HFF-Myc (cell line): ENCODE measurements around the gene TF.

Experiments used
- DNase-seq: peaks from one replicate; pipeline ENCODE4 v3.0.0-alpha.2; 2011; ENCODE audit warnings: low read depth; ENCODE audit errors: extremely low read depth
- H3K4me3 ChIP-seq: replicated peaks from 2 replicates; pipeline ENCODE4 v1.5.1; 2011; ENCODE audit warnings: low read depth, mild to moderate bottlenecking, control low read depth, low read length
- TF ChIP-seq, protein P1 (sequence below): IDR thresholded peaks from 2 replicates; pipeline ENCODE4 v1.5.1; 2012; ENCODE audit warnings: mild to moderate bottlenecking, low read depth, low read length, control low read depth; ENCODE audit errors: missing control alignments

Gene TF

DNA sequence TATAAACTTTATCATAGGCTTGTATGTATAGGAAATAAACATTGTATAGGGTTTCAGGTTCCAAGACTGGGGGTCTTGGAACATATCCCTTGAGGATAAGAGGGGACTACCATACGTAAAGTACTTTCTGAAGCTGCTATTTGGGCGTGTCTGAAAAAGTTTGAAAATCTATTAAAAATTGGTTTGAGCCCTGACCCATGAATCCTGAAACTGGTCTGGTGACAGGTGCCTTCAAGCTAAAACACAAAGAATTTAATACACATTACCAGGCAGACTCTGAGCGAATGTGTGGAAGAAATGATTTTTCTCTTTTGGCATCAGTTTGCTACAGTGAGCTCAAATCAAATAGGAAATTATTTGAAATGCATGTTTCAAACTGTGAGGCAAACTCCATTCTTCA lies 16.3 kb downstream of the TF start:
- H3K4me3 ChIP-seq, result no peak overlapping the region
- TF ChIP-seq, protein P1, sequence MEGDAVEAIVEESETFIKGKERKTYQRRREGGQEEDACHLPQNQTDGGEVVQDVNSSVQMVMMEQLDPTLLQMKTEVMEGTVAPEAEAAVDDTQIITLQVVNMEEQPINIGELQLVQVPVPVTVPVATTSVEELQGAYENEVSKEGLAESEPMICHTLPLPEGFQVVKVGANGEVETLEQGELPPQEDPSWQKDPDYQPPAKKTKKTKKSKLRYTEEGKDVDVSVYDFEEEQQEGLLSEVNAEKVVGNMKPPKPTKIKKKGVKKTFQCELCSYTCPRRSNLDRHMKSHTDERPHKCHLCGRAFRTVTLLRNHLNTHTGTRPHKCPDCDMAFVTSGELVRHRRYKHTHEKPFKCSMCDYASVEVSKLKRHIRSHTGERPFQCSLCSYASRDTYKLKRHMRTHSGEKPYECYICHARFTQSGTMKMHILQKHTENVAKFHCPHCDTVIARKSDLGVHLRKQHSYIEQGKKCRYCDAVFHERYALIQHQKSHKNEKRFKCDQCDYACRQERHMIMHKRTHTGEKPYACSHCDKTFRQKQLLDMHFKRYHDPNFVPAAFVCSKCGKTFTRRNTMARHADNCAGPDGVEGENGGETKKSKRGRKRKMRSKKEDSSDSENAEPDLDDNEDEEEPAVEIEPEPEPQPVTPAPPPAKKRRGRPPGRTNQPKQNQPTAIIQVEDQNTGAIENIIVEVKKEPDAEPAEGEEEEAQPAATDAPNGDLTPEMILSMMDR, result no peak
- DNase-seq, result no peak

DNA sequence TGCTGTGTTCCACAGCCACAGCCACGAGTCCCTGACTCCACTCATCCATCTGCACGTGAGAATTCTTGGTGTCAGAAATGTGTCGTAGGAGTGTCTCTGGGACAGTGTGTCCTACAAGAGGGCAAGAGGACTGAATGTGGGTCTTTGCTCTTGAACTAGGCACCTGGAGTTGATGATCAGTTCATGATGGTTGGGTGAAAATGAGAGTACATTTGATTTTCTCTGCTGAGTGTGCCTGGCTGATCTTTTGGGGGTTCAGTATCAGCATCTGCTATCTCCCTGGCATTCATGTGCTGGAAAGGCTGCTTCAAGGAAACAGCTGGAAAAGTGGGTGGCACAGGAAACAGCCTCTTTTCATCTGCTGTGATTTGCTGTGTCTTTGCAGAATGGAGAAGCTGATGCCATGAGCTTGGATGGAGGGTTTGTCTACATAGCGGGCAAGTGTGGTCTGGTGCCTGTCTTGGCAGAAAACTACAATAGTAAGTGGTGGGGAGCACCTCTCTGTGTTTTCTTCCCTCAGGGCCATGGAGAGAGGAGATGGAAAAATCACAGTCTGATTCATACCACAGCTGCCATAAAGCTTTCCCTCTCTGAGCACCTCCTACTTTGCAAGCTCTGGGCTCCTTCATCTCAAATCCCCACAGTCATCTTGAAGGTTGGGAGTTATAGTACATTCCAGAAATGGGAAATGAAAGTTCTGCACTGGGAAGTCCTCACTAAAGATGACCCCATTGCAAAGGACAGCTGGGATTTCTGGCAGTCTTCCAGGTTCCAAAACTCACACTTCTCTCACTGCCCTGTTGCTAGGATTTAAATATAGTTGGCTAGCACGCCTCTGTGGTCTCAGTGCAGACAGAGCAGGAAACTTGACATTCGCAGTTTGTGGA lies 17.8 kb downstream of the TF start:
- DNase-seq, result no peak
- no peak overlapping the region for H3K4me3 ChIP-seq
- TF ChIP-seq, protein P1, result no peak

DNA sequence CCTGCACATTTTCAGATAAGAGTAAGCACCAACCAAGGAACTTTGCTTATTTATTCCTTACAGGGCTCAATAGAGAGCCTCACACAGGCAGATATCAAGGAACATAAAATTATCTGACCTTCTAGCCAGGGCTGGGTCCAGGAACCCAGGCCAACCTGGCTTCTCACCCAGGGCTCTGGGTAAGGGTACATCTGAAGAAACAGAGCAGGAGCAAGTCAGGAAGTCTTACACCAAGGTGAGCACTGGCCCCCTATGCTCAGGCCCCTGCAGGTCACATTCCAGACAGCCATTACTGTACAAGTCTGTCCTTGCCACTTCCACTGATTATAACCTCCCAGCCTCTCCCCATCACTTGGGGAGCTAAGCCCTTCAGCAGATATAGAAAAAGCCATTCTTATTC lies 19.1 kb downstream of the TF start:
- TF ChIP-seq, protein P1, result no peak
- no peak overlapping the region for H3K4me3 ChIP-seq
- DNase-seq, result no peak

DNA sequence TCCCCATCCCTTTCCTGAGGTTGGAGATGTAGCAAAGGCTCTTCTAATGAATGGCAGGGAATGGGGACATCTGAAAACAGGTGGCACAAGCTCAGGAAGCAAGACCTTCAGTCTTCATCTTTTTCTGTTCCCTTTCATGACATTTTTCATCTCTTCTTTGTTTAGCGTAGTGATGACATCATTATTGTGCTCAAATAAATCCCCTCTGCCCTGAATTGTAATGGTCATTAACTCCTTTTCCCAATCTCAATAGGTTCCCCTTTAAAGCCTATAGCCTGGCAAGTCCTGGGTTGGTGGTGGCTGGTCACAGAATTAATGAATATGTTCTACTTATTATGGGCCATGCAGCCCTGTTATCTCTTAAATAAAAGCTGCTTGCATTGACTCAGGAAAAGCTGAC lies 21.4 kb downstream of the TF start:
- TF ChIP-seq, protein P1, result no peak
- H3K4me3 ChIP-seq, result no peak overlapping the region
- DNase-seq, result no peak

DNA sequence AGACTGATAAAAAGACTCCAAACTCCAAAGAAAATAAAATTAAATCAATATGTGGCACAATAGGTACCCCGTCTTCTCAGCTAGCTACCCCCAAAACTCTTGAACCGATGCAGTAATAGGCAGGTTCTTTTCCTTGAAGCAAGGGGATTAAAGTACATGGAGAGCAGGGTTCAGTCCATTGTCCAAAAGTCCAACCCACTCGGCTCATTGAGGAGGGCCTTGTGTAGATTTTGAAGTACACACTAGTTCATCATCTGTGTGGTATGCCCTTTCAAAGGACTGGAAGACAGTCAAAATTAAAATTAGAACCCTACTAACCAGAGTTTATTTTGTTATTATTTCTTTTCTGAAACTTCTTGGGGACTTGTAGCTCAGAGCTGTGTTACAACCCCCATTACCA lies 23.3 kb downstream of the TF start:
- DNase-seq, result no peak
- TF ChIP-seq, protein P1, result no peak

DNA sequence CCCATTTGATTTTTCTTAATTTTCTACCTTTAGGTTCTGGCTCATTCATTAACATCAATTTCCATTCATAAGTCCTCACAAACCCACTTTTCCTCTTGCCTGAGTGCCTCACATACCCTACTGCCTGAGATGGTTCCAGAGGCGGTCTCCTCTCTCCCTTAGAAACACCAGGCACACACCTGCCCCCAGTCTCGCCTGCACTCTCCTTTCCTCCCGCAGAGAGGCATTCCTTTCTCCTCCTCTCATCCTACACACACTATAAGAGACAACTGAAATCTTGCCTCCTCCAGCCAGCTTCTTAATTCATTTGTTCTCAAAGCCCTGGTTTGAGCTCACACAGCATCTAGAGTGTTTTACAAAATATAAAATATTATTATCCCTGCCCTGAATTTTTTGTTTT lies 27.5 kb downstream of the TF start:
- TF ChIP-seq, protein P1, result no peak
- no peak overlapping the region for H3K4me3 ChIP-seq
- DNase-seq, result no peak

More for the DNA sequence above, 23.3 kb downstream of the TF start:
- H3K4me3 ChIP-seq, result no peak overlapping the region

DNA sequence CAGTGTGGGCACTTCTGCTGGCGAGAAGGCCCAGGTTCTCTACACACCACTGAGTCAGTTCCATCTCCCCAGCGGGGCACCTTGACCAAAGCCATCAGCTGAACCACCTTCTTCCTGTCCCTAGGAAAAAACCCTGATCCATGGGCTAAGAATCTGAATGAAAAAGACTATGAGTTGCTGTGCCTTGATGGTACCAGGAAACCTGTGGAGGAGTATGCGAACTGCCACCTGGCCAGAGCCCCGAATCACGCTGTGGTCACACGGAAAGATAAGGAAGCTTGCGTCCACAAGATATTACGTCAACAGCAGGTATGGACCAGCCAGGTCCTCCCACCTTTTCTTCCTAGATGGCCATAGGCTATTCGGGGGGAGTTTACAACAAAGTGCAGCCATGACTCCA lies 29.1 kb downstream of the TF start:
- DNase-seq, result no peak
- TF ChIP-seq, protein P1, result no peak
- H3K4me3 ChIP-seq, result no peak overlapping the region
